Gastroesophageal sphincter (tissue), 3 donors: ENCODE measurements around the gene MYBBP1A.

ENCODE experiments used
- CTCF ChIP-seq, 4 experiments: fragments of 200-600 bp in 2 of 4; fragments of 450-650 bp in 2 of 4; sonication (generic) in 1 of 4; IDR thresholded peaks; one replicate each; pipeline ENCODE4 v1.5.1; 2017 to 2019; ENCODE audit warnings: antibody characterized with exemption in 4 of 4, mild to moderate bottlenecking in 2 of 4, moderate library complexity in 2 of 4
- EP300 ChIP-seq: sonication (generic); formaldehyde crosslinking; IDR thresholded peaks from one replicate; pipeline ENCODE4 v1.6.1; 2017; ENCODE audit warnings: antibody characterized with exemption, mild to moderate bottlenecking
- POLR2A ChIP-seq, 2 donors: fragments of 450-650 bp; IDR thresholded peaks; one replicate each; pipeline ENCODE4 v1.6.1; 2017; ENCODE audit warnings: antibody characterized with exemption in 2 of 2, mild to moderate bottlenecking in 2 of 2, moderate library complexity in 1 of 2
- POLR2AphosphoS5 ChIP-seq: sonication (generic); formaldehyde crosslinking; IDR thresholded peaks from one replicate; pipeline ENCODE4 v1.6.1; 2017; ENCODE audit warnings: antibody characterized with exemption

GRCh38 chr17:4540687-4541327 lies 14.4 kb downstream of the MYBBP1A start:
- TF ChIP-seq CTCF (IDR thresholded peaks at IDR 0.05) (no peak), EP300 (no peak), POLR2A (IDR thresholded peaks at IDR 0.05) (no peak), POLR2AphosphoS5 (no peak)
